AG04450 (cell line): Measurements from ENCODE around the gene EMILIN2. TPM values are rescaled to one million over a fixed set of nuclear protein-coding genes. Genes with fewer than 3 reads are reported as not detected.

ENCODE experiments used
- CTCF ChIA-PET: fragments of 300-600, 350-600 bp; formaldehyde crosslinking; extraction: SDS; loops from one replicate; lab custom pipeline; 2022; ENCODE audit warnings: antibody characterized with exemption, inconsistent platforms; lab: Charles Lee
- POLR2A ChIA-PET: fragments of 350-600 bp; formaldehyde crosslinking; extraction: SDS; loops from one replicate; lab custom pipeline; 2021; ENCODE audit warnings: antibody characterized with exemption, inconsistent platforms; lab: Yijun Ruan, JAX
- DNase-seq: peaks from one replicate; pipeline ENCODE4 v3.0.0-alpha.2; 2011; ENCODE audit warnings: low read depth, low spot score
- H3K27ac ChIP-seq: one replicate; pipeline ENCODE4 v1.5.1; 2012; ENCODE audit warnings: low read depth, low read length, control low read depth
- H3K27me3 ChIP-seq: one replicate; pipeline ENCODE4 v1.6.0; 2012; ENCODE audit warnings: low read length; ENCODE audit not compliant: control insufficient read depth, insufficient read depth
- H3K4me3 ChIP-seq: 2 replicates; pipeline ENCODE4 v1.5.1; 2011; ENCODE audit warnings: mild to moderate bottlenecking, low read depth, low read length, control low read depth
- H3K9me3 ChIP-seq: 2 replicates; pipeline ENCODE4 v1.5.1; 2012; ENCODE audit warnings: low read length; ENCODE audit not compliant: control insufficient read depth, insufficient read depth
- CTCF ChIP-seq: IDR thresholded peaks from 2 replicates; pipeline ENCODE4 v1.5.1; 2011; ENCODE audit warnings: low read depth, low read length, control low read depth, inconsistent platforms
- polyA plus RNA-seq: library from polyadenylated mRNA; depleted of rRNA; stranded (reverse); fragments of >200 nt; gene quantifications from 2 replicates; pipeline ENCODE4 v1.2.3, GENCODE V29; 2011

Gene EMILIN2
- polyA plus RNA-seq, 1 experiment = 1.2 TPM

- DNase-seq = no peak
- Histone ChIP-seq H3K4me3 (no peak overlapping the region), H3K9me3 (no peaks in the 10 kb centered on the region), H3K27ac (no peak overlapping the region), H3K27me3 (no peaks in the 10 kb centered on the region)
- POLR2A ChIA-PET = no interaction called here
- CTCF ChIA-PET = interaction anchor here (1.4 to 3.6 kb wide), 2 partner anchors 201 to 224 kb away, joined by 3 to 10 read pairs; no protein-coding TSS in a partner anchor
- TF ChIP-seq CTCF = no peak
Observed at GRCh38 chr18:2927745-2928144, 80.9 kb downstream of the EMILIN2 start.

DNA sequence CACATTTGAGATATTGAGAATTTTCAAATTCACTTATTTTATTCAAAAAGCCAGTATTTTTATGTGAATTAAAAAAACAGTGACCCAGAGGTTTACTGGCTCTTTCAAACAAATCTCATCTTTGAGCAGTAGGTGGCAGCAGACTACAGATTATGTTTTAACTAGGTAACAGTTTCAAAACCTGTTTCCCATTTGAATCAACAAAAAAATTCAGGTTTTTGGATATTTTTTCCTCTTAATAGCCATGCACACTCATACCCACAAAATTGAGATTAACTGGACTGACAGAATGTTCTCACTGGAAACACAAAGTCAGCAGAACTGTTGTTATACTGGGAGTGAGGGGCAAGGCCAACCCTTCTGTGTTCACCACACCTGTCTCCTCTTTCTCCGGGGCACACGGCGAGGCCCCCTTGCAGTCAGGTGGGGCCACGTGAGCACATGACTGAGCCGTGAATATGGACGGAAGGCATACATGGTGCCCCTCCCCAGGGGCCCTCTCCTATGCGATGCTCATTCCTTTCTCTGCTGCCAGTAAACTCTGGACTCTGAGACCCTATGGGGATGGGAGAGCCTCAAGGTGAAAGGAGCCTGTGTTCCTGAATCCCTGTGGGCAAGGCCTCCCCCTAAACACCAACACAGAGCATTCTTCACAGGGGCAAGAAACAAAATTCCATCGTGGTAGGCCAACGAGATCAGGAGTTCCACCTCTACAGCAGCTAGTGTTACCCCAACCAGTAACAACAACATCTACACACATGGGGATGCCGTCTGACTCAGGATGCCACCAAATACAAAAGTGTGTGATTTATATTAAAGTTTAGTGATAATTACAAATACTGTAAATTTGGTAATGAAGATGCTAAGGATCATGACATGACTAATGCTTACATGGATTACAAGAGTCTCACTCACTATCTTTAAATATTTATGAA, 85.7 kb downstream of the EMILIN2 start:
- Histone ChIP-seq H3K9me3 (no peaks in the 10 kb centered on the region), H3K4me3 (no peak overlapping the region), H3K27ac (no peak overlapping the region), H3K27me3 (no peaks in the 10 kb centered on the region)
- peak; percentile 64 for TF ChIP-seq CTCF
- DNase-seq = peak; percentile 21
- POLR2A ChIA-PET = interaction anchor here (0.8 to 1.0 kb wide), 2 partner anchors 76 to 315 kb away, joined by 3 to 6 read pairs; no protein-coding TSS in a partner anchor
- CTCF ChIA-PET = interaction anchor here (0.8 to 4.4 kb wide), 15 partner anchors 8 to 653 kb away, joined by 3 to 62 read pairs (median 6); partner anchors contain the start of gene MYL12A

GRCh38 chr18:2933995-2934394, 87.2 kb downstream of the EMILIN2 start:
- Histone ChIP-seq H3K4me3 (no peak overlapping the region), H3K9me3 (no peaks in the 10 kb centered on the region), H3K27ac (no peak overlapping the region), H3K27me3 (no peaks in the 10 kb centered on the region)
- ChIA-PET CTCF (interaction anchor here (0.9 to 4.4 kb wide), 9 partner anchors 10 to 651 kb away, joined by 4 to 62 read pairs (median 13); partner anchors contain the start of gene MYL12A), POLR2A (no interaction called here)
- TF ChIP-seq CTCF = no peak
- no peak for DNase-seq

DNA sequence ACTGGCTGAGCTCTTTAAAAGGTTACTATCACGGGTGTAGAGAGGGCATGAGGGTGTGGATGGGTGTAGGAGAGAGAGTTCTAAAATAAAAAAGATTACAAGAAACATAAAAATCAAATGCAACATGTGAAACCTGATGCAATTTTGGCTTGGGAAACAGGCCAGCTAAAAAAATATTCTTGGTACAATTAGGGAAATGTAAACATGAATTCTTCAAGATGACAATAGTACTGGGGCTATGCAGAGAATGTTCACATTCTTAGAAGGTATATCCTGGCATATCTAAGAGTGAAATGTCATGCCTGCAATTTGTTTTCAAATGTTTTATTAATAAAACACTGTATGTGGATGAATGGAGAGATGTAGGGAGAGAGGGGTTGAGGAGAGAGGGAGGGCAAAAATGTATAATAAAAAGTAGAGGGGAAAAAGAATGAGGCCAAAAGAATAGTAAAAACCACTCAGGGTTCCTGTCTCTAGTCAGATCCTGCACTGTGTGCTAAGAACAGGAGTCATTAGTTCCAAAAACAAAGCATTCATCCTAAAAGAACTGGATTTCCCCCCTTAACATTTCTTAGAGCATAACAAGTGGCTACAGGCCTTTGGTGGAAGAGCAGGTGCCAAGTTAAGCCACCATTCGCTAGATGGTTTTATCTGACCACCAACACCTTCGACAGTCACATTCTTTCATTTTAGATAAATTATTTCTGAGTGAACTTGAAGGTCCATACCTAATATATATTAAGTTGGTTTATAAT, 88.8 kb downstream of the EMILIN2 start:
- Histone ChIP-seq H3K27ac (no peak overlapping the region), H3K27me3 (no peaks in the 10 kb centered on the region), H3K9me3 (no peaks in the 10 kb centered on the region), H3K4me3 (no peak overlapping the region)
- ChIA-PET CTCF (interaction anchor here (1.0 to 4.4 kb wide), 4 partner anchors 12 to 311 kb away, joined by 3 to 62 read pairs (median 4); no protein-coding TSS in a partner anchor), POLR2A (interaction anchor here (0.7 kb wide), 1 partner anchor 77 kb away, joined by 3 read pairs; no protein-coding TSS in a partner anchor)
- no peak for DNase-seq
- no peak for TF ChIP-seq CTCF
